Neural cell (in vitro differentiated cells): ENCODE measurements around the gene MC1R. TPM values are rescaled to one million over a fixed set of nuclear protein-coding genes. Genes with fewer than 3 reads are reported as not detected.

ENCODE experiments used
- H2AFZ ChIP-seq: fragments of 200-600, 300-800 bp; sonication (generic), shearing (Covaris generic); 2 replicates; pipeline ENCODE4 v1.6.0; 2014; ENCODE audit warnings: low read depth, mild to moderate bottlenecking, antibody characterized with exemption, low read length, moderate library complexity
- H3F3A ChIP-seq: fragments of 200-600 bp; shearing (Covaris generic); 2 replicates; pipeline ENCODE4 v1.6.1; 2016; ENCODE audit warnings: mild to moderate bottlenecking, moderate library complexity, mixed read lengths, antibody characterized with exemption, low read length; ENCODE audit not compliant: insufficient read depth, poor library complexity, severe bottlenecking
- H3K27ac ChIP-seq: fragments of 200-600, 300-800 bp; sonication (generic), shearing (Covaris generic); 2 replicates; pipeline ENCODE4 v1.5.1; 2014; ENCODE audit warnings: mild to moderate bottlenecking, low read length, moderate library complexity
- H3K27me3 ChIP-seq: fragments of 300-800, 200-600 bp; sonication (generic), shearing (Covaris generic); 2 replicates; pipeline ENCODE4 v1.6.0; 2014; ENCODE audit warnings: mild to moderate bottlenecking, low read depth, low read length, moderate library complexity; ENCODE audit not compliant: insufficient read depth
- H3K36me3 ChIP-seq: fragments of 300-800, 200-600 bp; sonication (generic), shearing (Covaris generic); 2 replicates; pipeline ENCODE4 v1.5.1; 2014; ENCODE audit warnings: mild to moderate bottlenecking, antibody characterized with exemption, low read length, moderate library complexity; ENCODE audit not compliant: insufficient read depth
- H3K4me2 ChIP-seq: fragments of 300-800, 200-600 bp; sonication (generic), shearing (Covaris generic); 2 replicates; pipeline ENCODE4 v1.6.0; 2014; ENCODE audit warnings: mild to moderate bottlenecking, low read length
- H3K4me3 ChIP-seq: fragments of 300-800, 200-600 bp; sonication (generic), shearing (Covaris generic); 2 replicates; pipeline ENCODE4 v1.5.1; 2014; ENCODE audit warnings: mild to moderate bottlenecking, low read length, moderate library complexity
- H3K79me2 ChIP-seq: fragments of 200-600 bp; shearing (Covaris generic); replicated peaks from 2 replicates; pipeline ENCODE4 v1.6.0; 2014; ENCODE audit warnings: mild to moderate bottlenecking, low read length, moderate library complexity; ENCODE audit not compliant: insufficient read depth
- H3K9ac ChIP-seq: fragments of 300-800, 200-600 bp; sonication (generic), shearing (Covaris generic); 2 replicates; pipeline ENCODE4 v1.6.1; 2016; ENCODE audit warnings: mild to moderate bottlenecking, low read length, mixed read lengths
- H3K9me2 ChIP-seq: fragments of 200-600 bp; shearing (Covaris generic); 2 replicates; pipeline ENCODE4 v1.6.1; 2016; ENCODE audit warnings: mild to moderate bottlenecking, low read length, mixed read lengths; ENCODE audit not compliant: insufficient read depth
- H3K9me3 ChIP-seq: fragments of 200-600, 300-800 bp; sonication (generic), shearing (Covaris generic); 2 replicates; pipeline ENCODE4 v1.6.1; 2016; ENCODE audit warnings: mild to moderate bottlenecking, mixed run types, low read length, moderate library complexity, mixed read lengths
- H4K20me1 ChIP-seq: fragments of 200-600 bp; shearing (Covaris generic); 2 replicates; pipeline ENCODE4 v1.6.1; 2016; ENCODE audit warnings: mild to moderate bottlenecking, mixed run types; ENCODE audit not compliant: insufficient read depth
- CTCF ChIP-seq: fragments of 450-650 bp; IDR thresholded peaks from 2 replicates; pipeline ENCODE4 v1.5.1; 2014; ENCODE audit warnings: antibody characterized with exemption, mild to moderate bottlenecking, moderate library complexity; ENCODE audit not compliant: poor library complexity, severe bottlenecking
- EP300 ChIP-seq: fragments of 450-650 bp; conservative IDR thresholded peaks from 2 replicates; pipeline ENCODE4 v1.6.1; 2014; ENCODE audit warnings: antibody characterized with exemption, mild to moderate bottlenecking, moderate library complexity; ENCODE audit not compliant: poor library complexity, severe bottlenecking
- EZH2 ChIP-seq: fragments of 200-600, 300-800 bp; shearing (Covaris generic), sonication (generic); IDR thresholded peaks from 2 replicates; pipeline ENCODE4 v1.6.1; 2014; ENCODE audit warnings: antibody characterized with exemption, low read length, borderline replicate concordance, mild to moderate bottlenecking; ENCODE audit not compliant: insufficient read depth, poor library complexity, severe bottlenecking
- MXI1 ChIP-seq: fragments of 450-650 bp; conservative IDR thresholded peaks from 2 replicates; pipeline ENCODE4 v1.6.1; 2014; ENCODE audit warnings: antibody characterized with exemption, mild to moderate bottlenecking; ENCODE audit not compliant: poor library complexity, severe bottlenecking
- POLR2AphosphoS5 ChIP-seq: IDR thresholded peaks from 2 replicates; pipeline ENCODE4 v1.6.1; 2012
- RAD21 ChIP-seq: fragments of 450-650 bp; conservative IDR thresholded peaks from 2 replicates; pipeline ENCODE4 v1.6.1; 2014; ENCODE audit warnings: antibody characterized with exemption, mild to moderate bottlenecking, moderate library complexity
- SMC3 ChIP-seq: fragments of 450-650 bp; conservative IDR thresholded peaks from 2 replicates; pipeline ENCODE4 v1.6.1; 2014; ENCODE audit warnings: antibody characterized with exemption, mild to moderate bottlenecking, moderate library complexity; ENCODE audit not compliant: poor library complexity
- TAF1 ChIP-seq: IDR thresholded peaks from 2 replicates; pipeline ENCODE4 v1.6.1; 2012; ENCODE audit warnings: low read depth
- polyA plus RNA-seq: library from polyadenylated mRNA; depleted of rRNA; stranded (reverse); fragments of >200 nt; gene quantifications from 2 replicates; pipeline ENCODE4 v1.2.3, GENCODE V29; 2014
- TF ChIP-seq, protein P1 (sequence below): IDR thresholded peaks from 2 replicates; pipeline ENCODE4 v1.6.1; 2012; ENCODE audit warnings: borderline replicate concordance

Gene MC1R
- polyA plus RNA-seq, 1 donor from 2014 or later = 21.3 TPM

DNA sequence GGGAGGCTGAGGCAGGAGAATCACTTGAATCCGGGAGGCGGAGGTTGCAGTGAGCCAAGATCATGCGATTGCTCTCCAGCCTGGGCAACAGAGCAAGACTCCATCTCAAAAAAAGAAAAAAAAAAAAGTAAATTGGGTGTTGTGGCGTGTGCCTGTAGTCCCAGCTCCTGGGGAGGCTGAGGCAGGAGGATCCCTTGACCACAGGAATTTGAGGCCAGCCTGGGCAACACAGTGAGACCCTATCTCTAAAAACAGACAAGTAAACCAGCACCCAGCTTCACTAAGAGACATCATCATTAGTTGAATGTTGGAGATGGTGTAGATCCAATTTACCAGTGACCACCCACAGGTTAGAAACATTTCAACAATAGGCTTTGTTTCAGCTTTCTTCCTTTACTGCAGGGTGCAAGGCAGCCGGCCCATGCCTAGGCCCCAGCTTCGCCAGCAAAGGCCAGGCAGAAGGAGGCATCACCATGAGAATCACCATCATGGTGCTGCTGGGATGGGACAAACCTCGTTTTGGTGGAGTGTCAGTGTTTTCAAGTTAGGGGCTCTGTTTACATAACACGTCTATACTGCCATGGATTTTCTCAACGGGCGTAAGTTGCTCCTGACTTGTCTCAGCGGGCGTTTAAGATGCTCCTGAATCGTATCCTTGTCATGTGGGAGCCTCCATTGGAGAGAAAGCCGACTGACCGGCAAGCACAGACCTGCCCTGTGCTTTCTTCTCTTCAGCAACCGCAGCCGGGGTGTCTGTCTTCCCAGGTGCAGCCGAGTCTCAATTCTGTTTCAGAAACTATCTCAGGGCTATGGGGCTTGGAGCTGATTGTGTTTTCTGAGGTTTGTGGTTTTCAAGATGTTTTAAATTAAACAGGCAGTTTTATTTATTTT lies 37.9 kb upstream of the MC1R start:
- H3K9me2 ChIP-seq = no peaks in the 10 kb centered on the region
- H3K4me3 ChIP-seq = no peak overlapping the region
- no peak for TF ChIP-seq MXI1
- no peak for TF ChIP-seq EP300
- TF ChIP-seq RAD21 = no peak
- no peak for TF ChIP-seq EZH2
- no peak for TF ChIP-seq POLR2AphosphoS5
- no peak for TF ChIP-seq SMC3
- TF ChIP-seq, protein P1, sequence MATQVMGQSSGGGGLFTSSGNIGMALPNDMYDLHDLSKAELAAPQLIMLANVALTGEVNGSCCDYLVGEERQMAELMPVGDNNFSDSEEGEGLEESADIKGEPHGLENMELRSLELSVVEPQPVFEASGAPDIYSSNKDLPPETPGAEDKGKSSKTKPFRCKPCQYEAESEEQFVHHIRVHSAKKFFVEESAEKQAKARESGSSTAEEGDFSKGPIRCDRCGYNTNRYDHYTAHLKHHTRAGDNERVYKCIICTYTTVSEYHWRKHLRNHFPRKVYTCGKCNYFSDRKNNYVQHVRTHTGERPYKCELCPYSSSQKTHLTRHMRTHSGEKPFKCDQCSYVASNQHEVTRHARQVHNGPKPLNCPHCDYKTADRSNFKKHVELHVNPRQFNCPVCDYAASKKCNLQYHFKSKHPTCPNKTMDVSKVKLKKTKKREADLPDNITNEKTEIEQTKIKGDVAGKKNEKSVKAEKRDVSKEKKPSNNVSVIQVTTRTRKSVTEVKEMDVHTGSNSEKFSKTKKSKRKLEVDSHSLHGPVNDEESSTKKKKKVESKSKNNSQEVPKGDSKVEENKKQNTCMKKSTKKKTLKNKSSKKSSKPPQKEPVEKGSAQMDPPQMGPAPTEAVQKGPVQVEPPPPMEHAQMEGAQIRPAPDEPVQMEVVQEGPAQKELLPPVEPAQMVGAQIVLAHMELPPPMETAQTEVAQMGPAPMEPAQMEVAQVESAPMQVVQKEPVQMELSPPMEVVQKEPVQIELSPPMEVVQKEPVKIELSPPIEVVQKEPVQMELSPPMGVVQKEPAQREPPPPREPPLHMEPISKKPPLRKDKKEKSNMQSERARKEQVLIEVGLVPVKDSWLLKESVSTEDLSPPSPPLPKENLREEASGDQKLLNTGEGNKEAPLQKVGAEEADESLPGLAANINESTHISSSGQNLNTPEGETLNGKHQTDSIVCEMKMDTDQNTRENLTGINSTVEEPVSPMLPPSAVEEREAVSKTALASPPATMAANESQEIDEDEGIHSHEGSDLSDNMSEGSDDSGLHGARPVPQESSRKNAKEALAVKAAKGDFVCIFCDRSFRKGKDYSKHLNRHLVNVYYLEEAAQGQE = no peak
- TF ChIP-seq CTCF = no peak
- no peak for TF ChIP-seq TAF1
- H3K36me3 ChIP-seq = no peaks in the 10 kb centered on the region
- no peaks in the 10 kb centered on the region for H3F3A ChIP-seq
- H3K9ac ChIP-seq = no peak overlapping the region
- no peaks in the 10 kb centered on the region for H3K9me3 ChIP-seq
- H3K27ac ChIP-seq = no peak overlapping the region
- peaks cover 27% of the 10 kb centered on the region for H3K79me2 ChIP-seq
- no peak overlapping the region for H3K4me2 ChIP-seq
- no peaks in the 10 kb centered on the region for H4K20me1 ChIP-seq
- H3K27me3 ChIP-seq = no peaks in the 10 kb centered on the region
- H2AFZ ChIP-seq = no peak overlapping the region

DNA sequence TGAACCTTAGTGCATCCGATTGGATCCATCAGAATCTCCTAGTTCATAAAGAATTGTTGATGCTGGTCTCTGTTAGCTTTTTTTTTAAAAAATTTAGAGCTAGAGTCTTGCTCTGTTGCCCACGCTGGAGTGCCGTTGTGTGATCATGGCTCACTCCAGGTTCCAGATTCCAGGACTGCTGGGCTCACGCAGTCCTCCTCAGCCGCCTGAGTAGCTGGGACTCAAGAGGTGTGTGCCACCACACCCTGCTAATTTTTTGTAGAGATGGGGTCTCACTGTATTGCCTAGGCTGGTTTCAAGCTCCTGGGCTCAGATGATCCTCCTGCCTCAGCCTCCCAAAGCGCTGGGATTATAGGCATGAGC lies 37.3 kb upstream of the MC1R start:
- Histone ChIP-seq H3K4me3 (no peak overlapping the region), H3K27me3 (no peaks in the 10 kb centered on the region), H3F3A (no peaks in the 10 kb centered on the region), H3K9me2 (no peaks in the 10 kb centered on the region), H4K20me1 (no peaks in the 10 kb centered on the region), H2AFZ (no peak overlapping the region), H3K9me3 (no peaks in the 10 kb centered on the region), H3K79me2 (peaks cover 21% of the 10 kb centered on the region), H3K27ac (no peak overlapping the region), H3K9ac (no peak overlapping the region), H3K4me2 (no peak overlapping the region), H3K36me3 (no peaks in the 10 kb centered on the region)
- TF ChIP-seq EZH2 (no peak), EP300 (no peak), TAF1 (no peak), CTCF (no peak), SMC3 (no peak), RAD21 (no peak), POLR2AphosphoS5 (no peak)
- TF ChIP-seq, protein P1 = no peak
